ENCODE results near the gene PSMA5. TPM values are rescaled to one million over a fixed set of nuclear protein-coding genes. Genes with fewer than 3 reads are reported as not detected.

Gene PSMA5
- polyA plus RNA-seq, 3 donors = 36.6 to 119 (median 118) TPM

- intact Hi-C loops (cut with micrococcal nuclease) = loop anchor here (2.0 to 5.0 kb wide), 4 partner anchors 35 to 135 kb away; partner anchors contain the start of gene PSRC1 (in 1 of the 2)
- Histone ChIP-seq H3K4me2 (replicated peaks; ENCODE audit: extremely low read depth, low read length, poor library complexity, severe bottlenecking) (peak within 1 kb of the TSS; percentile 81), H3K27ac (ENCODE audit: low read depth in 1 of 2, low read length in 2 of 2) (peak within 1 kb of the TSS; percentile 58 to 78), H2AFZ (ENCODE audit: insufficient read depth, low read depth, low read length, poor library complexity, severe bottlenecking) (peak within 1 kb of the TSS; percentile 85), H3K79me2 (ENCODE audit: insufficient read depth, low read length) (peaks cover 51% of the 10 kb centered on the region), H3K36me3 (replicated peaks in 1 of 2; ENCODE audit: control insufficient read depth in 1 of 2, insufficient read depth in 2 of 2, low read length in 2 of 2) (peaks cover 15 to 29% of the 10 kb centered on the region in 2 donors), H4K20me1 (ENCODE audit: insufficient read depth, low read length) (peaks cover 7% of the 10 kb centered on the region), H3K9me3 (replicated peaks in 1 of 2; ENCODE audit: control insufficient read depth in 1 of 2, insufficient read depth in 1 of 2, low read length in 2 of 2) (no peaks in the 10 kb centered on the region), H3K4me1 (ENCODE audit: control insufficient read depth in 1 of 2, insufficient read depth in 2 of 2, low read length in 2 of 2) (peaks cover 45 to 54% of the 10 kb centered on the region in 2 donors), H3K4me3 (replicated peaks in 1 of 3; ENCODE audit: low read depth in 2 of 3, low read length in 3 of 3) (peak within 1 kb of the TSS; percentile 27 to 83 (median 55)), H3K27me3 (ENCODE audit: control insufficient read depth in 2 of 2, insufficient read depth in 2 of 2, low read length in 2 of 2) (no peaks in the 10 kb centered on the region), H3K9ac (ENCODE audit: insufficient read depth, low read length, poor library complexity, severe bottlenecking) (peak within 1 kb of the TSS; percentile 62)
- peak within 1 kb of the TSS; percentile 86 to 95 (median 91) for H3K27ac Mint-ChIP-seq
- TF ChIP-seq CTCF (IDR thresholded peaks at IDR 0.05) = no peak
- DNase-seq = peak in 2 of 3 donors; percentile 35 to 36
- peaks cover 17 to 24% of the 10 kb centered on the region in 2 donors for H3K36me3 Mint-ChIP-seq
- WGBS (ENCODE audit: insufficient coverage) = under 1% methylated on average over 96 of the region's 98 CpGs
- H3K4me3 Mint-ChIP-seq = peak within 1 kb of the TSS; percentile 94 to 96
- H3K4me1 Mint-ChIP-seq = peaks cover 52% of the 10 kb centered on the region
- peaks cover 0 to 3% (median 0%) of the 10 kb centered on the region in 7 donors for H3K9me3 Mint-ChIP-seq
- peaks cover 0 to 8% (median 3%) of the 10 kb centered on the region in 3 donors for H3K27me3 Mint-ChIP-seq (ENCODE audit: low read depth in 3 of 3)
Observed at GRCh38 chr1:109397581-109398342, 28.5 kb downstream of the PSMA5 start, which contains the start of gene SORT1. SORT1 (minus strand) TSS chr1:109397918; CDS start chr1:109397892, 26 bp downstream.

- Mint-ChIP-seq H3K4me3 (peak overlapping the region; percentile 94 to 96), H3K4me1 (peaks cover 59% of the 10 kb centered on the region), H3K27ac (peak overlapping the region; percentile 86 to 95 (median 91)), H3K9me3 (peaks cover 0 to 3% (median 0%) of the 10 kb centered on the region in 7 donors), H3K27me3 (ENCODE audit: low read depth in 3 of 3) (peaks cover 0 to 8% (median 3%) of the 10 kb centered on the region in 3 donors), H3K36me3 (peaks cover 11 to 23% of the 10 kb centered on the region in 2 donors)
- Histone ChIP-seq H3K4me2 (replicated peaks; ENCODE audit: extremely low read depth, low read length, poor library complexity, severe bottlenecking) (peak overlapping the region; percentile 81), H4K20me1 (ENCODE audit: insufficient read depth, low read length) (peaks cover 7% of the 10 kb centered on the region), H3K79me2 (ENCODE audit: insufficient read depth, low read length) (peaks cover 59% of the 10 kb centered on the region), H3K9me3 (replicated peaks in 1 of 2; ENCODE audit: control insufficient read depth in 1 of 2, insufficient read depth in 1 of 2, low read length in 2 of 2) (no peaks in the 10 kb centered on the region), H3K9ac (ENCODE audit: insufficient read depth, low read length, poor library complexity, severe bottlenecking) (peak overlapping the region; percentile 62), H3K27ac (ENCODE audit: low read depth in 1 of 2, low read length in 2 of 2) (peak overlapping the region; percentile 58 to 78), H3K4me3 (replicated peaks in 1 of 3; ENCODE audit: low read depth in 2 of 3, low read length in 3 of 3) (peak overlapping the region; percentile 27 to 83 (median 55)), H3K27me3 (ENCODE audit: control insufficient read depth in 2 of 2, insufficient read depth in 2 of 2, low read length in 2 of 2) (no peaks in the 10 kb centered on the region), H3K36me3 (replicated peaks in 1 of 2; ENCODE audit: control insufficient read depth in 1 of 2, insufficient read depth in 2 of 2, low read length in 2 of 2) (peaks cover 10 to 22% of the 10 kb centered on the region in 2 donors), H3K4me1 (ENCODE audit: control insufficient read depth in 1 of 2, insufficient read depth in 2 of 2, low read length in 2 of 2) (peaks cover 52 to 61% of the 10 kb centered on the region in 2 donors), H2AFZ (ENCODE audit: insufficient read depth, low read depth, low read length, poor library complexity, severe bottlenecking) (peak overlapping the region; percentile 85)
- peak; percentile 30 to 42 (median 41) for DNase-seq
- intact Hi-C loops (cut with micrococcal nuclease) = loop anchor here (2.0 to 5.0 kb wide), 3 partner anchors 35 to 135 kb away; partner anchors contain the start of gene PSRC1 (in 1 of the 2)
- TF ChIP-seq CTCF (IDR thresholded peaks at IDR 0.05) = no peak
- 2% methylated on average over 41 of the region's 46 CpGs for WGBS (ENCODE audit: insufficient coverage)
Observed at GRCh38 chr1:109396871-109397580, 29.2 kb downstream of the PSMA5 start.
